Neural cell (in vitro differentiated cells): ENCODE data around the gene MAGI2. TPM values are rescaled to one million over a fixed set of nuclear protein-coding genes. Genes with fewer than 3 reads are reported as not detected.

Experiments
- H2AFZ ChIP-seq: fragments of 200-600, 300-800 bp; sonication (generic), shearing (Covaris generic); 2 replicates; pipeline ENCODE4 v1.6.0; 2014; ENCODE audit warnings: low read depth, mild to moderate bottlenecking, antibody characterized with exemption, low read length, moderate library complexity
- H3F3A ChIP-seq: fragments of 200-600 bp; shearing (Covaris generic); 2 replicates; pipeline ENCODE4 v1.6.1; 2016; ENCODE audit warnings: mild to moderate bottlenecking, moderate library complexity, mixed read lengths, antibody characterized with exemption, low read length; ENCODE audit not compliant: insufficient read depth, poor library complexity, severe bottlenecking
- H3K27ac ChIP-seq: fragments of 200-600, 300-800 bp; sonication (generic), shearing (Covaris generic); 2 replicates; pipeline ENCODE4 v1.5.1; 2014; ENCODE audit warnings: mild to moderate bottlenecking, low read length, moderate library complexity
- H3K27me3 ChIP-seq: fragments of 300-800, 200-600 bp; sonication (generic), shearing (Covaris generic); 2 replicates; pipeline ENCODE4 v1.6.0; 2014; ENCODE audit warnings: mild to moderate bottlenecking, low read depth, low read length, moderate library complexity; ENCODE audit not compliant: insufficient read depth
- H3K36me3 ChIP-seq: fragments of 300-800, 200-600 bp; sonication (generic), shearing (Covaris generic); 2 replicates; pipeline ENCODE4 v1.5.1; 2014; ENCODE audit warnings: mild to moderate bottlenecking, antibody characterized with exemption, low read length, moderate library complexity; ENCODE audit not compliant: insufficient read depth
- H3K4me2 ChIP-seq: fragments of 300-800, 200-600 bp; sonication (generic), shearing (Covaris generic); 2 replicates; pipeline ENCODE4 v1.6.0; 2014; ENCODE audit warnings: mild to moderate bottlenecking, low read length
- H3K4me3 ChIP-seq: fragments of 300-800, 200-600 bp; sonication (generic), shearing (Covaris generic); 2 replicates; pipeline ENCODE4 v1.5.1; 2014; ENCODE audit warnings: mild to moderate bottlenecking, low read length, moderate library complexity
- H3K79me2 ChIP-seq: fragments of 200-600 bp; shearing (Covaris generic); replicated peaks from 2 replicates; pipeline ENCODE4 v1.6.0; 2014; ENCODE audit warnings: mild to moderate bottlenecking, low read length, moderate library complexity; ENCODE audit not compliant: insufficient read depth
- H3K9ac ChIP-seq: fragments of 300-800, 200-600 bp; sonication (generic), shearing (Covaris generic); 2 replicates; pipeline ENCODE4 v1.6.1; 2016; ENCODE audit warnings: mild to moderate bottlenecking, low read length, mixed read lengths
- H3K9me2 ChIP-seq: fragments of 200-600 bp; shearing (Covaris generic); 2 replicates; pipeline ENCODE4 v1.6.1; 2016; ENCODE audit warnings: mild to moderate bottlenecking, low read length, mixed read lengths; ENCODE audit not compliant: insufficient read depth
- H3K9me3 ChIP-seq: fragments of 200-600, 300-800 bp; sonication (generic), shearing (Covaris generic); 2 replicates; pipeline ENCODE4 v1.6.1; 2016; ENCODE audit warnings: mild to moderate bottlenecking, mixed run types, low read length, moderate library complexity, mixed read lengths
- H4K20me1 ChIP-seq: fragments of 200-600 bp; shearing (Covaris generic); 2 replicates; pipeline ENCODE4 v1.6.1; 2016; ENCODE audit warnings: mild to moderate bottlenecking, mixed run types; ENCODE audit not compliant: insufficient read depth
- CTCF ChIP-seq: fragments of 450-650 bp; IDR thresholded peaks from 2 replicates; pipeline ENCODE4 v1.5.1; 2014; ENCODE audit warnings: antibody characterized with exemption, mild to moderate bottlenecking, moderate library complexity; ENCODE audit not compliant: poor library complexity, severe bottlenecking
- EP300 ChIP-seq: fragments of 450-650 bp; conservative IDR thresholded peaks from 2 replicates; pipeline ENCODE4 v1.6.1; 2014; ENCODE audit warnings: antibody characterized with exemption, mild to moderate bottlenecking, moderate library complexity; ENCODE audit not compliant: poor library complexity, severe bottlenecking
- EZH2 ChIP-seq: fragments of 200-600, 300-800 bp; shearing (Covaris generic), sonication (generic); IDR thresholded peaks from 2 replicates; pipeline ENCODE4 v1.6.1; 2014; ENCODE audit warnings: antibody characterized with exemption, low read length, borderline replicate concordance, mild to moderate bottlenecking; ENCODE audit not compliant: insufficient read depth, poor library complexity, severe bottlenecking
- MXI1 ChIP-seq: fragments of 450-650 bp; conservative IDR thresholded peaks from 2 replicates; pipeline ENCODE4 v1.6.1; 2014; ENCODE audit warnings: antibody characterized with exemption, mild to moderate bottlenecking; ENCODE audit not compliant: poor library complexity, severe bottlenecking
- POLR2AphosphoS5 ChIP-seq: IDR thresholded peaks from 2 replicates; pipeline ENCODE4 v1.6.1; 2012
- RAD21 ChIP-seq: fragments of 450-650 bp; conservative IDR thresholded peaks from 2 replicates; pipeline ENCODE4 v1.6.1; 2014; ENCODE audit warnings: antibody characterized with exemption, mild to moderate bottlenecking, moderate library complexity
- SMC3 ChIP-seq: fragments of 450-650 bp; conservative IDR thresholded peaks from 2 replicates; pipeline ENCODE4 v1.6.1; 2014; ENCODE audit warnings: antibody characterized with exemption, mild to moderate bottlenecking, moderate library complexity; ENCODE audit not compliant: poor library complexity
- TAF1 ChIP-seq: IDR thresholded peaks from 2 replicates; pipeline ENCODE4 v1.6.1; 2012; ENCODE audit warnings: low read depth
- polyA plus RNA-seq: library from polyadenylated mRNA; depleted of rRNA; stranded (reverse); fragments of >200 nt; gene quantifications from 2 replicates; pipeline ENCODE4 v1.2.3, GENCODE V29; 2014

Gene MAGI2
- polyA plus RNA-seq, 1 donor from 2014 or later = 19.3 TPM

GRCh38 chr7:78450706-78451105 lies 1002.8 kb downstream of the MAGI2 start:
- no peaks in the 10 kb centered on the region for H3K9me3 ChIP-seq
- no peaks in the 10 kb centered on the region for H3F3A ChIP-seq
- no peak overlapping the region for H3K27ac ChIP-seq
- no peaks in the 10 kb centered on the region for H3K9me2 ChIP-seq
- TF ChIP-seq MXI1 (no peak), POLR2AphosphoS5 (peak; percentile 70), EZH2 (no peak), EP300 (peak; percentile 51)
- H3K9ac ChIP-seq = no peak overlapping the region
- H3K79me2 ChIP-seq = no peaks in the 10 kb centered on the region
- H4K20me1 ChIP-seq = no peaks in the 10 kb centered on the region
- H2AFZ ChIP-seq = no peak overlapping the region
- no peaks in the 10 kb centered on the region for H3K36me3 ChIP-seq
- H3K27me3 ChIP-seq = no peaks in the 10 kb centered on the region
- no peak overlapping the region for H3K4me2 ChIP-seq
- peak overlapping the region; percentile 22 for H3K4me3 ChIP-seq

- no peaks in the 10 kb centered on the region for H4K20me1 ChIP-seq
- no peak overlapping the region for H3K9ac ChIP-seq
- no peak overlapping the region for H2AFZ ChIP-seq
- H3K79me2 ChIP-seq = no peaks in the 10 kb centered on the region
- H3K9me2 ChIP-seq = no peaks in the 10 kb centered on the region
- no peak overlapping the region for H3K4me3 ChIP-seq
- no peaks in the 10 kb centered on the region for H3K9me3 ChIP-seq
- H3F3A ChIP-seq = no peaks in the 10 kb centered on the region
- no peaks in the 10 kb centered on the region for H3K27me3 ChIP-seq
- no peaks in the 10 kb centered on the region for H3K36me3 ChIP-seq
- H3K4me2 ChIP-seq = no peak overlapping the region
- TF ChIP-seq POLR2AphosphoS5 (no peak), MXI1 (no peak), RAD21 (no peak), SMC3 (no peak), TAF1 (no peak)
- H3K27ac ChIP-seq = no peak overlapping the region
Observed at GRCh38 chr7:78448911-78449310, 1004.6 kb downstream of the MAGI2 start.

- Histone ChIP-seq H3K4me3 (no peak overlapping the region), H4K20me1 (no peaks in the 10 kb centered on the region), H3K79me2 (no peaks in the 10 kb centered on the region), H3K4me2 (no peak overlapping the region), H2AFZ (no peak overlapping the region), H3K9me3 (no peaks in the 10 kb centered on the region), H3K27me3 (no peaks in the 10 kb centered on the region), H3F3A (no peaks in the 10 kb centered on the region), H3K9me2 (no peaks in the 10 kb centered on the region), H3K27ac (no peak overlapping the region), H3K9ac (no peak overlapping the region), H3K36me3 (no peaks in the 10 kb centered on the region)
- no peak for TF ChIP-seq CTCF
Observed at GRCh38 chr7:78444267-78444666, 1009.2 kb downstream of the MAGI2 start.

- H3K9ac ChIP-seq = no peak overlapping the region
- H2AFZ ChIP-seq = no peak overlapping the region
- H3K36me3 ChIP-seq = no peaks in the 10 kb centered on the region
- H3K27me3 ChIP-seq = no peaks in the 10 kb centered on the region
- H3K4me3 ChIP-seq = no peak overlapping the region
- no peaks in the 10 kb centered on the region for H3K79me2 ChIP-seq
- H3F3A ChIP-seq = no peaks in the 10 kb centered on the region
- no peak overlapping the region for H3K27ac ChIP-seq
- no peaks in the 10 kb centered on the region for H3K9me2 ChIP-seq
- TF ChIP-seq EP300 (peak; percentile 60), POLR2AphosphoS5 (peak; percentile 15), CTCF (peak; percentile 61), TAF1 (no peak), SMC3 (peak; percentile 68), EZH2 (no peak), RAD21 (peak; percentile 71)
- no peaks in the 10 kb centered on the region for H3K9me3 ChIP-seq
- no peaks in the 10 kb centered on the region for H4K20me1 ChIP-seq
- H3K4me2 ChIP-seq = no peak overlapping the region
Observed at GRCh38 chr7:78443811-78444210, 1009.7 kb downstream of the MAGI2 start.
